ENCODE data around the gene PARM1.

- TF ChIP-seq POLR2A (IDR thresholded peaks at IDR 0.05; ENCODE audit: low read depth, low read length) (no peak), POLR2AphosphoS5 (IDR thresholded peaks at IDR 0.05; ENCODE audit: low read depth, low read length) (no peak), TAF1 (IDR thresholded peaks at IDR 0.05; ENCODE audit: borderline replicate concordance, low read depth, low read length) (no peak)
Measured at GRCh38 chr4:75038376-75038775, 105.5 kb downstream of the PARM1 start.

All from GM12892 (cell line).